GM18499 (cell line): ENCODE results near the gene ASMTL.

Experiments
- ATAC-seq: cut with Tn5 transposase; IDR thresholded peaks from one replicate; pipeline ENCODE4 v1.9.1; 2021; ENCODE audit warnings: moderate number of reproducible peaks; ENCODE audit not compliant: insufficient read depth, unreplicated experiment

Gene ASMTL

GRCh38 chrX:1358793-1359476 is 93.8 kb downstream of the ASMTL start:
- no peak for ATAC-seq

GRCh38 chrX:1357993-1358392 is 94.7 kb downstream of the ASMTL start:
- no peak for ATAC-seq

- ATAC-seq = no peak
These were observed 97.3 kb downstream of the ASMTL start for GRCh38 chrX:1355131-1356046.

GRCh38 chrX:1354036-1355019 is 98.4 kb downstream of the ASMTL start:
- ATAC-seq = no peak
